GM10266 (cell line): Measurements from ENCODE around the gene DISP1.

Experiments used
- DNase-seq: peaks from one replicate; pipeline ENCODE4 v3.0.0; 2012; ENCODE audit errors: extremely low spot score
- TF ChIP-seq, protein P1 (sequence below): IDR thresholded peaks from 2 replicates; pipeline ENCODE4 v1.5.1; 2012; ENCODE audit warnings: mild to moderate bottlenecking, low read depth; ENCODE audit not compliant: control insufficient read depth, insufficient read depth; ENCODE audit errors: missing control alignments

Gene DISP1

DNA sequence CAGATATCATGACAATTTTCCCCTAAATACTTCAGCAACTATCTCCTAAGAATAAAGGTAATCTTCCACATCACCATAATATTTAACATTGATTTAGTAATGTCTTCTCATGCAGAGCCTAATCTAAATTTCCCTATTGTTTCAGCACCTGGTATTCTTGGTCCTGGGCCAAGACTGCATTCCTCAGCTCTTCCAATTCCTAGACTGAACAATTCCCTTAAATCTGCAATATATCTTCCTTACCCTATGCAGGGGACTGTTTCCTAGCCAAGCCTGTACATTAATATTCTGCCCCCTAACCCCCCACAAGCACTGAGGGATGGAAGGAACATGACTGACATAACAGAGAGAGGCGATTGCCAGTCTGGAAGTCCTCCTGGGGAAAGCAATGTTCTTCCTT is 28.7 kb upstream of the DISP1 start:
- DNase-seq, result no peak
- TF ChIP-seq, protein P1, sequence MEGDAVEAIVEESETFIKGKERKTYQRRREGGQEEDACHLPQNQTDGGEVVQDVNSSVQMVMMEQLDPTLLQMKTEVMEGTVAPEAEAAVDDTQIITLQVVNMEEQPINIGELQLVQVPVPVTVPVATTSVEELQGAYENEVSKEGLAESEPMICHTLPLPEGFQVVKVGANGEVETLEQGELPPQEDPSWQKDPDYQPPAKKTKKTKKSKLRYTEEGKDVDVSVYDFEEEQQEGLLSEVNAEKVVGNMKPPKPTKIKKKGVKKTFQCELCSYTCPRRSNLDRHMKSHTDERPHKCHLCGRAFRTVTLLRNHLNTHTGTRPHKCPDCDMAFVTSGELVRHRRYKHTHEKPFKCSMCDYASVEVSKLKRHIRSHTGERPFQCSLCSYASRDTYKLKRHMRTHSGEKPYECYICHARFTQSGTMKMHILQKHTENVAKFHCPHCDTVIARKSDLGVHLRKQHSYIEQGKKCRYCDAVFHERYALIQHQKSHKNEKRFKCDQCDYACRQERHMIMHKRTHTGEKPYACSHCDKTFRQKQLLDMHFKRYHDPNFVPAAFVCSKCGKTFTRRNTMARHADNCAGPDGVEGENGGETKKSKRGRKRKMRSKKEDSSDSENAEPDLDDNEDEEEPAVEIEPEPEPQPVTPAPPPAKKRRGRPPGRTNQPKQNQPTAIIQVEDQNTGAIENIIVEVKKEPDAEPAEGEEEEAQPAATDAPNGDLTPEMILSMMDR, result no peak

DNA sequence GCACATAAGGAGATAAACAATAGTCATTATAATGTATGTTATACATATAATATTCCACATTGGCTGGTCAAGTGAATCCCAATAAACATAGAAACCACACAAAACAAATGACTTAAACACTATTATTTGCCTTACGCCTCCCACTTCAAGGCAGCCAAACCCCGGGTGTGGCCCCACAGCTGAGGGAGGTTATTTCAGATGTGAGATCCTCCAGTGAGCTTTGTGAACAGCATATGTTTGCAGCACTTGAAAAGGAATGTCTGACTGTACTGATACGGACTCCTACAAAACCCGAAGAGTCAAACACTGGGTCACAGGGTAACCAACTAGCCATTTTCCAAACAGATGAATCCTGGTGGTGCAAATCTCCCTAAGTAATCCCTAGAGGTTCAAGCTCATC is 27.1 kb upstream of the DISP1 start:
- DNase-seq, result no peak
- TF ChIP-seq, protein P1, result no peak

DNA sequence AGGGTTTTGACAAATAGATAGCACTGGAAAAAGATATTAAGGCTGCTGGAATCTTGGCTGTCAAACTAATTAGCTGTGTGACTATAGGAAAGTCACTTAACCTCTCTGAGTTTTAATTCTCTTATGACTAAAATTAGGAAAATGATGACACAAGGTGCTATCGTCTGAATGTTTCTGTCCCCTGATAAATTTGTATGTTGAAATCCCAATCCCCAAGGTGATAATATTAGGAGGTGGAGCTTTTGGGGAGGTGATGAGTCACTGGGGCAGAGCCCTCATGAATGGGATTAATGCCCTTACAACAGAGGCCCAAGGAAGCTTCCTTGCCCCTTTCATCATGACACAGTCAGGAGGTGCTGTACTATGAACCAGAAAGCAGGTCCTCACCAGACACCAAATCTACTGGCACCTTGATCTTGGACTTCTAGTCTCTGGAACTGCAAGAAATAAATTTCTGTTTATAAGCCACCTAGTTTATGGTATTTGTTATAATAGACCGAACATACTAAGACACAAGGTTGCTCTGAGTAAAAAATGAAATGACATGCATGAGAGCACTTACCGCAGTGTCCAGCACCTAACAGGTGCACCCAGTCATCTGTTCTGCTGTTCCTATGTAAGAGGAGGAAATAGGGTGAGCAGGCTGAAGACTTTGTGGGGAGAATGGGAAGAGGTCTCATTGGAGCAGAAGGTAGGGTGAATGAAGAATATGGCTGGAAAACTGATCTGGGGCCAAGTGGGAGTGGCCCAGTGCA is 26.3 kb upstream of the DISP1 start:
- TF ChIP-seq, protein P1, result no peak
- no peak for DNase-seq

DNA sequence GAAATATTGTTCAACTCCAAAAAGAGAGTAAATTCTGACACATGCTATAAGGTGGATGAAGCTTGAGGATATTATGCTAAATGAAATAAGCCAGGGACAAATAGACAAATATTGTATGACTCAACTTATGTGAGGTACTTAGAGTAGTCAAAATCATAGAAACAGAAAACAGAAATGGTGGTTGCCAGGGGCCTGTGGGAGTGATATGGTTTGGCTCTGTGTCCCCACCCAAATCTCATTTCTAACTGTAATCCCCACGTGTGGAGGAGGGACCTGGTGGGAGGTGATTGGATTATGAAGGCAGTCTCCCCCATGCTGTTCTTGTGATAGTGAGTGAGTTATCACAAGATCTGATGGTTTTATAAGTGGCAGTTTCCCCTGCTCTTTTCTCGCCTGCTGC is 24.7 kb upstream of the DISP1 start:
- no peak for DNase-seq
- TF ChIP-seq, protein P1, result no peak

DNA sequence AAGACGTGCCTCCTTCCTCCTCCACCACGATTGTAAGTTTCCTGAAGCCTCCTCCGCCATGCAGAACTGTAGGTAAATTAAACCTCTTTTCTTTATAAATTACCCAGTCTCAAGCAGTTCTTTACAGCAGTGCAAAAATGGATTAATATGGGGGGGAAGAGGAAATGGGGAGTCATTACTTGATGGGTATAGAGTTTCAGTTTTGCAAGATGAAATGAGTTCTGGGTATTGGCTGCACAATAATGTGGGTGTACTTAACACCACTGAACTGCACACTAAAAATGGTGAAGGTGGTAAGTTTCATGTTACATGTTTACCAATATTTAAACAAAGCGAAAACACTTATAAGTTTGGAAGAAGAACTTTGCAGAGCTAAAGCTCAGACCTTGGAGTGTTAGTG is 24.3 kb upstream of the DISP1 start:
- DNase-seq, result no peak
- TF ChIP-seq, protein P1, result no peak

DNA sequence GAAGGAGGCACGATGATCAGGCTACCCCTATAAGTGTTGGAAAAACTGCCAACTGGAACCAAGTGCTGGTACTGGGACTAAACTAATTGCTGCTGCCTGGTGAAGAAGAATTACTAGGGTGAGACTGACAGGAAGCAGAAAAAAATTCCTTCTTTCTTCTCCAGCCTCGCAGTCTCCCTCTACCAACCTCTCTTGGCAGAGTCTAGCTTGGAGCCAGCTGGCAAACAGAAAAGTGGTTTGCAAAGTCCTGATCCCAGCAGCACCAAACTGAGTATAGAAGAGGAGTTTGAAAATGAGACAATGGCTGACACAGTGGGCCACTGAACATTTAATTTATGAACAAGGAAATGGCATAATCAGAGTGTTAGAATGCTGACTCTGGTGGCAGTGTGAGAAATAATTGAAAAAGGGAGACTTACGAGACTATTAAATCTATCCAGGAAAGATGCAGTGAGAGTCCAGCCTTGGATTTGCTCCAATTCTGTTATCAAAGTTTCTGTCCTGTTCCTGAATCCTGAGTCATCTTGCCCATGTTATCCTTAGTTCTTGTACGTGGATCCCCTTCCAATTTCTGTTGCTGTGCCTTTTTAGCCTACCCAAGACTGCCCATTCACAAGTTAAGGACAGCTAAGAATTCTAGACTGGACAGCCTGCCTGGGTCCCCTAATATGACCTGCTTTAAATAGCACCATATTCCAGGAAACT is 23.7 kb upstream of the DISP1 start:
- TF ChIP-seq, protein P1, result no peak
- no peak for DNase-seq

DNA sequence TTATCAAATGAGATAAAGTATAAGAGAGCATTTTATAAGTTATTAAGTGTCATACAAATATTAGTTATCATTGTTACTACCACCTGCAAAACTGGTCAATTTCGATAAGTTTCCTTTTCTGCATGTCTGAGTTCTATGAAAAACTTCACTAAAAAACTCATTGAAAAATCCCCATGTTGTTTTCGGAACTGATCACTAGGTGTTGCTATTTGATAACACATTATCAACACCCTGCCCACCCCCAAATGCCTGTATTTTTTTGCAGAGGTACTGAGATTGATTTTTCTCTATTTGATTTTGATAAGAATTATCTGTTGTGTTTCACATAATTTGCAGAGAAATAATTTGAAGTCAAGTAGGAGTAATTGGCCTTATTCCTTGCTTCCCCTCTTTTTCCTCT is 22.1 kb upstream of the DISP1 start:
- no peak for DNase-seq
- TF ChIP-seq, protein P1, result no peak
